ENCODE results near the gene RFX3.

RFX3 gene

DNA sequence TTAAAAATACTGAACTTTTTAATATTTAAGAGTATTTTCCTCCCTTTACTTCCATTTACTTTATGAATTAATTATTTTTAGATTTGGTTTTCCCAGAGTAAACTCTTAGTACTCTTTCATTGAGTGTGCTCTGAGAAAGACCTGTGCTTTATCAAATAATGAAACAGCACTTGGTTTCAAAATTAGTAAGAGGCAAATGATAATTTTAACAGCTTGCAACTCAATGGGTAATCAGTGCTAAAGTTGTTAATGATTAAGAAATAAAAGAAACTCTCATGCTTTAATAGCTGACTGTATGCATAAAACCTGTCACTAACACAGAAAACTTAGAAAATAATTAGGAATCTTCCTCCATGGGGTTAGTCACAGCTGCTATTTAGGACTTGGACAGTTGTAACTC lies 244.4 kb downstream of the RFX3 start:
- Histone ChIP-seq H3K36me3 (ENCODE audit: control insufficient read depth in 2 of 2, insufficient read depth in 1 of 2, low read length in 2 of 2) (no peaks in the 10 kb centered on the region), H3K27ac (ENCODE audit: extremely low read depth, low read depth, low read length) (no peak overlapping the region), H3K4me1 (ENCODE audit: control insufficient read depth, insufficient read depth, low read length) (no peaks in the 10 kb centered on the region), H3K4me3 (ENCODE audit: low read depth, low read length) (no peak overlapping the region), H3K9me3 (ENCODE audit: control insufficient read depth, insufficient read depth, low read depth, low read length) (no peaks in the 10 kb centered on the region)
- TF ChIP-seq ZBTB8A (tag by site-specific recombination; IDR thresholded peaks at IDR 0.05) (no peak), ZNF223 (tag by site-specific recombination; IDR thresholded peaks at IDR 0.05) (no peak), ZIC2 (tag by site-specific recombination; IDR thresholded peaks at IDR 0.05) (no peak), ZNF112 (tag by site-specific recombination; IDR thresholded peaks at IDR 0.05) (no peak), ZNF624 (tag by site-specific recombination; IDR thresholded peaks at IDR 0.05) (no peak), ZNF248 (tag by site-specific recombination; IDR thresholded peaks at IDR 0.05) (no peak), IKZF3 (tag by site-specific recombination; IDR thresholded peaks at IDR 0.05) (no peak), ZNF391 (tag by site-specific recombination; IDR thresholded peaks at IDR 0.05; ENCODE audit: borderline replicate concordance, low read depth) (no peak), KLF1 (tag by site-specific recombination; IDR thresholded peaks at IDR 0.05) (no peak), ZBTB7A (tag by site-specific recombination; IDR thresholded peaks at IDR 0.05; ENCODE audit: low read depth) (no peak), YY2 (tag by site-specific recombination; IDR thresholded peaks at IDR 0.05) (no peak), ZNF239 (tag by site-specific recombination; IDR thresholded peaks at IDR 0.05) (no peak), ZNF837 (tag by site-specific recombination; IDR thresholded peaks at IDR 0.05) (no peak), ZNF596 (tag by site-specific recombination; IDR thresholded peaks at IDR 0.05) (no peak), FEZF1 (tag by site-specific recombination; IDR thresholded peaks at IDR 0.05) (no peak), ELK4 (IDR thresholded peaks at IDR 0.05; ENCODE audit: borderline replicate concordance, low read depth, low read length) (no peak)
- TF ChIP-seq, protein P1, sequence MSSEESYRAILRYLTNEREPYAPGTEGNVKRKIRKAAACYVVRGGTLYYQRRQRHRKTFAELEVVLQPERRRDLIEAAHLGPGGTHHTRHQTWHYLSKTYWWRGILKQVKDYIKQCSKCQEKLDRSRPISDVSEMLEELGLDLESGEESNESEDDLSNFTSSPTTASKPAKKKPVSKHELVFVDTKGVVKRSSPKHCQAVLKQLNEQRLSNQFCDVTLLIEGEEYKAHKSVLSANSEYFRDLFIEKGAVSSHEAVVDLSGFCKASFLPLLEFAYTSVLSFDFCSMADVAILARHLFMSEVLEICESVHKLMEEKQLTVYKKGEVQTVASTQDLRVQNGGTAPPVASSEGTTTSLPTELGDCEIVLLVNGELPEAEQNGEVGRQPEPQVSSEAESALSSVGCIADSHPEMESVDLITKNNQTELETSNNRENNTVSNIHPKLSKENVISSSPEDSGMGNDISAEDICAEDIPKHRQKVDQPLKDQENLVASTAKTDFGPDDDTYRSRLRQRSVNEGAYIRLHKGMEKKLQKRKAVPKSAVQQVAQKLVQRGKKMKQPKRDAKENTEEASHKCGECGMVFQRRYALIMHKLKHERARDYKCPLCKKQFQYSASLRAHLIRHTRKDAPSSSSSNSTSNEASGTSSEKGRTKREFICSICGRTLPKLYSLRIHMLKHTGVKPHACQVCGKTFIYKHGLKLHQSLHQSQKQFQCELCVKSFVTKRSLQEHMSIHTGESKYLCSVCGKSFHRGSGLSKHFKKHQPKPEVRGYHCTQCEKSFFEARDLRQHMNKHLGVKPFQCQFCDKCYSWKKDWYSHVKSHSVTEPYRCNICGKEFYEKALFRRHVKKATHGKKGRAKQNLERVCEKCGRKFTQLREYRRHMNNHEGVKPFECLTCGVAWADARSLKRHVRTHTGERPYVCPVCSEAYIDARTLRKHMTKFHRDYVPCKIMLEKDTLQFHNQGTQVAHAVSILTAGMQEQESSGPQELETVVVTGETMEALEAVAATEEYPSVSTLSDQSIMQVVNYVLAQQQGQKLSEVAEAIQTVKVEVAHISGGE (tag by site-specific recombination; conservative IDR thresholded peaks at IDR 0.05; ENCODE audit: low read depth), result no peak
- TF ChIP-seq, protein P2, sequence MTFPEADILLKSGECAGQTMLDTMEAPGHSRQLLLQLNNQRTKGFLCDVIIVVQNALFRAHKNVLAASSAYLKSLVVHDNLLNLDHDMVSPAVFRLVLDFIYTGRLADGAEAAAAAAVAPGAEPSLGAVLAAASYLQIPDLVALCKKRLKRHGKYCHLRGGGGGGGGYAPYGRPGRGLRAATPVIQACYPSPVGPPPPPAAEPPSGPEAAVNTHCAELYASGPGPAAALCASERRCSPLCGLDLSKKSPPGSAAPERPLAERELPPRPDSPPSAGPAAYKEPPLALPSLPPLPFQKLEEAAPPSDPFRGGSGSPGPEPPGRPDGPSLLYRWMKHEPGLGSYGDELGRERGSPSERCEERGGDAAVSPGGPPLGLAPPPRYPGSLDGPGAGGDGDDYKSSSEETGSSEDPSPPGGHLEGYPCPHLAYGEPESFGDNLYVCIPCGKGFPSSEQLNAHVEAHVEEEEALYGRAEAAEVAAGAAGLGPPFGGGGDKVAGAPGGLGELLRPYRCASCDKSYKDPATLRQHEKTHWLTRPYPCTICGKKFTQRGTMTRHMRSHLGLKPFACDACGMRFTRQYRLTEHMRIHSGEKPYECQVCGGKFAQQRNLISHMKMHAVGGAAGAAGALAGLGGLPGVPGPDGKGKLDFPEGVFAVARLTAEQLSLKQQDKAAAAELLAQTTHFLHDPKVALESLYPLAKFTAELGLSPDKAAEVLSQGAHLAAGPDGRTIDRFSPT (tag by site-specific recombination; IDR thresholded peaks at IDR 0.05), result no peak
- ChIA-PET POLR2A (no interaction called here), CTCF (interaction anchor here (1.3 kb wide), 1 partner anchor 40 kb away, joined by 5 read pairs; no protein-coding TSS in a partner anchor)

DNA sequence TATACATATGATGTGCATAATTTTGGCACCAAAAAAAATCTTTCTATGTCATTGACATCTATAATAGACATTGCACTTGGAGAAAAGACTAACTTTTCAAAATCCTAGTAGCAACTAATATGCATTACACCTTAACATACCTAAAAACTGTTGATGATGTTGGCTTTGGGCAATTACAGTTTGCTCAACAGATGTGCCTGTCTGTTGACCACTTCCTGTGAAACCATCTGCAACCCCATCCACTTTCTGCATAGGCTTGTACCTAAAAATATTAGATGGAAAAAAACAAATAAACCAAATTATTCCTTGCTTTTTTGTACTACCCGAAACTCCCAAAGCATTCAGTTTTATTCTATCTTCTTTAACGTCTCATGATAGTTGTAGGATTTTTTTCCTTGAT lies 248.6 kb downstream of the RFX3 start:
- Histone ChIP-seq H3K36me3 (ENCODE audit: control insufficient read depth in 2 of 2, insufficient read depth in 1 of 2, low read length in 2 of 2) (peaks cover 0 to 3% of the 10 kb centered on the region in 2 experiments; a peak in 1 of 3 replicates), H3K4me3 (ENCODE audit: low read depth, low read length) (no peak overlapping the region), H3K4me1 (ENCODE audit: control insufficient read depth, insufficient read depth, low read length) (no peaks in the 10 kb centered on the region), H3K9me3 (ENCODE audit: control insufficient read depth, insufficient read depth, low read depth, low read length) (no peaks in the 10 kb centered on the region), H3K27ac (ENCODE audit: extremely low read depth, low read depth, low read length) (no peak overlapping the region)
- TF ChIP-seq HOXC10 (CRISPR knock-in tag; IDR thresholded peaks at IDR 0.05) (no peak), ZNF37A (tag by site-specific recombination; IDR thresholded peaks at IDR 0.05) (no peak), ZNF549 (tag by site-specific recombination; IDR thresholded peaks at IDR 0.05) (no peak)
- ChIA-PET POLR2A (no interaction called here), CTCF (no interaction called here)
